Sigmoid colon (tissue), 7 donors: ENCODE measurements around the gene INPP5F. TPM values are rescaled to one million over a fixed set of nuclear protein-coding genes. Genes with fewer than 3 reads are reported as not detected.

Experiments used
- DNase-seq: peaks from one replicate; pipeline ENCODE4 v3.0.0-alpha.2; 2019
- H3K27ac ChIP-seq, 4 donors: fragments of 200-600 bp; sonication (generic); one replicate each; pipeline ENCODE4 v1.5.1; 2016 to 2019; ENCODE audit warnings: mild to moderate bottlenecking in 1 of 4
- H3K27me3 ChIP-seq, 3 donors: fragments of 200-600 bp; sonication (generic); one replicate each; pipeline ENCODE4 v1.5.1; 2019; ENCODE audit warnings: mild to moderate bottlenecking in 1 of 3
- H3K36me3 ChIP-seq, 4 donors: fragments of 200-600 bp; sonication (generic); one replicate each; pipeline ENCODE4 v1.5.1; 2016 to 2019
- H3K4me1 ChIP-seq, 4 donors: fragments of 200-600 bp; sonication (generic); one replicate each; pipeline ENCODE4 v1.5.1; 2017 to 2019
- H3K4me3 ChIP-seq, 4 donors: fragments of 200-600 bp; sonication (generic); one replicate each; pipeline ENCODE4 v1.5.1; 2017 to 2019; ENCODE audit warnings: mild to moderate bottlenecking in 2 of 4, moderate library complexity in 1 of 4
- H3K9me3 ChIP-seq, 4 donors: fragments of 200-600 bp in 3 of 4; sonication (generic) in 3 of 4; one replicate each; pipeline versions ENCODE4 v1.5.1 to v1.6.1; 2013 to 2019
- CTCF ChIP-seq, 4 experiments: fragments of 450-650 bp in 3 of 4; fragments of 200-600 bp in 1 of 4; IDR thresholded peaks; one replicate each; pipeline ENCODE4 v1.5.1; 2016 to 2019; ENCODE audit warnings: antibody characterized with exemption in 4 of 4, mild to moderate bottlenecking in 3 of 4, moderate library complexity in 2 of 4
- EP300 ChIP-seq, 4 donors: sonication (generic); formaldehyde crosslinking; IDR thresholded peaks; one replicate each; pipeline ENCODE4 v1.6.1; 2017; ENCODE audit warnings: antibody characterized with exemption in 4 of 4
- POLR2A ChIP-seq, 2 donors: fragments of 450-650 bp; IDR thresholded peaks; one replicate each; pipeline ENCODE4 v1.6.1; 2016; ENCODE audit warnings: antibody characterized with exemption in 2 of 2, mild to moderate bottlenecking in 2 of 2, moderate library complexity in 2 of 2
- POLR2AphosphoS5 ChIP-seq, 4 donors: sonication (generic); formaldehyde crosslinking; IDR thresholded peaks; one replicate each; pipeline ENCODE4 v1.6.1; 2017; ENCODE audit warnings: antibody characterized with exemption in 4 of 4
- WGBS, 2 donors: extraction: QIAGEN DNeasy Blood & Tissue Kit; methylation state at CpG; one replicate each; pipeline ENCODE4 v1.1.7; 2013; 5-methylcytosine and 5-hydroxymethylcytosine counted together
- intact Hi-C: fragments of 100-400 bp; cut with DNase I; formaldehyde crosslinking; loops from one replicate; pipeline ENCODE4 v1.15.1; 2023
- polyA plus RNA-seq, 3 donors: library from polyadenylated mRNA; stranded (reverse); fragments of 200-250 nt; gene quantifications; one replicate each; pipeline ENCODE4 v1.2.3, GENCODE V29; 2013
- total RNA-seq, 4 donors: library from RNA; depleted of rRNA; stranded (reverse); fragments of >200 nt; gene quantifications; one replicate each; pipeline ENCODE4 v1.1.0, GENCODE V29; 2016
- donor health status: healthy with polysubstance abuse.
- donor health status: Bipolar disorder and iron deficiency.
- donor health status: healthy.

The INPP5F gene
- total and polyA plus RNA-seq, 7 donors, result 4.4 to 22.2 (median 16.0) TPM

GRCh38 chr10:119778776-119779445 lies 53.1 kb downstream of the INPP5F start:
- 93 to 97% methylated on average over 7 of the region's 7 CpGs for WGBS, 2 donors
- Histone ChIP-seq H3K36me3 (no peaks in the 10 kb centered on the region), H3K27me3 (no peaks in the 10 kb centered on the region), H3K9me3 (no peaks in the 10 kb centered on the region), H3K27ac (no peak overlapping the region), H3K4me1 (peaks cover 0 to 10% (median 6%) of the 10 kb centered on the region in 4 donors), H3K4me3 (no peak overlapping the region)
- DNase-seq, result no peak
- intact Hi-C loops, result no loop called here
- TF ChIP-seq CTCF (IDR thresholded peaks at IDR 0.05) (no peak), EP300 (IDR thresholded peaks at IDR 0.05) (no peak), POLR2A (IDR thresholded peaks at IDR 0.05) (no peak), POLR2AphosphoS5 (IDR thresholded peaks at IDR 0.05) (no peak)

GRCh38 chr10:119780879-119781480 lies 55.1 kb downstream of the INPP5F start:
- intact Hi-C loops, result no loop called here

GRCh38 chr10:119781498-119781897 lies 55.6 kb downstream of the INPP5F start:
- H3K27me3 ChIP-seq, result no peaks in the 10 kb centered on the region
- WGBS, 2 donors, result 78 to 85% methylated on average over 2 of the region's 2 CpGs
- H3K4me3 ChIP-seq, result no peak overlapping the region
- DNase-seq, result no peak
- TF ChIP-seq POLR2AphosphoS5 (IDR thresholded peaks at IDR 0.05) (no peak), EP300 (IDR thresholded peaks at IDR 0.05) (no peak), POLR2A (IDR thresholded peaks at IDR 0.05) (no peak), CTCF (IDR thresholded peaks at IDR 0.05) (no peak)
- no peaks in the 10 kb centered on the region for H3K36me3 ChIP-seq
- H3K27ac ChIP-seq, result no peak overlapping the region
- intact Hi-C loops, result no loop called here
- H3K9me3 ChIP-seq, result no peaks in the 10 kb centered on the region
- peaks cover 0 to 31% (median 19%) of the 10 kb centered on the region in 4 donors for H3K4me1 ChIP-seq

More at GRCh38 chr10:119780879-119781480, 55.1 kb downstream of the INPP5F start:
- TF ChIP-seq EP300 (IDR thresholded peaks at IDR 0.05) (no peak), CTCF (IDR thresholded peaks at IDR 0.05) (no peak), POLR2A (IDR thresholded peaks at IDR 0.05) (no peak), POLR2AphosphoS5 (IDR thresholded peaks at IDR 0.05) (no peak)
- H3K27me3 ChIP-seq, result no peaks in the 10 kb centered on the region
- no peaks in the 10 kb centered on the region for H3K9me3 ChIP-seq
- peaks cover 0 to 26% (median 13%) of the 10 kb centered on the region in 4 donors for H3K4me1 ChIP-seq
- WGBS, 2 donors, result 96 to 98% methylated on average over 5 of the region's 5 CpGs
- DNase-seq, result no peak
- no peak overlapping the region for H3K27ac ChIP-seq
- no peaks in the 10 kb centered on the region for H3K36me3 ChIP-seq
- no peak overlapping the region for H3K4me3 ChIP-seq

- 78 to 97% methylated on average over 4 of the region's 4 CpGs for WGBS, 2 donors
- TF ChIP-seq CTCF (IDR thresholded peaks at IDR 0.05), result no peak
- H3K36me3 ChIP-seq, result no peaks in the 10 kb centered on the region
- H3K4me3 ChIP-seq, result no peak overlapping the region
- no peaks in the 10 kb centered on the region for H3K9me3 ChIP-seq
- H3K27ac ChIP-seq, result no peak overlapping the region
- intact Hi-C loops, result no loop called here
- DNase-seq, result no peak
- no peaks in the 10 kb centered on the region for H3K27me3 ChIP-seq
- peaks cover 0 to 42% (median 23%) of the 10 kb centered on the region in 4 donors for H3K4me1 ChIP-seq
These were observed 57.3 kb downstream of the INPP5F start for GRCh38 chr10:119782981-119783664.
